DOHH2 (cell line): ENCODE results near the gene ALDH1L1.

Experiments
- H3F3A ChIP-seq: fragments of 200-600 bp; sonication (generic), shearing (Covaris generic); 2 replicates; pipeline ENCODE4 v1.6.0; 2016; ENCODE audit warnings: antibody characterized with exemption, mild to moderate bottlenecking; ENCODE audit not compliant: control insufficient read depth, insufficient read depth
- H3K27ac ChIP-seq: fragments of 200-600 bp; sonication (generic); 2 replicates; pipeline ENCODE4 v1.5.1; 2014; ENCODE audit warnings: low read depth, mild to moderate bottlenecking, low read length, moderate library complexity
- H3K27me3 ChIP-seq: fragments of 200-600 bp; sonication (generic); 2 replicates; pipeline ENCODE4 v1.6.1; 2014; ENCODE audit warnings: mild to moderate bottlenecking, low read length, mixed read lengths; ENCODE audit not compliant: control insufficient read depth
- H3K36me3 ChIP-seq: fragments of 200-600 bp; sonication (generic); 2 replicates; pipeline ENCODE4 v1.6.1; 2014; ENCODE audit warnings: mild to moderate bottlenecking, low read length, moderate library complexity, mixed read lengths; ENCODE audit not compliant: control insufficient read depth
- H3K4me1 ChIP-seq: fragments of 200-600 bp; sonication (generic); 2 replicates; pipeline ENCODE4 v1.6.1; 2014; ENCODE audit warnings: mild to moderate bottlenecking, low read length, mixed read lengths; ENCODE audit not compliant: control insufficient read depth
- H3K4me2 ChIP-seq: fragments of 200-600 bp; sonication (generic); 2 replicates; pipeline ENCODE4 v1.6.0; 2014; ENCODE audit warnings: mild to moderate bottlenecking, low read length, moderate library complexity
- H3K4me3 ChIP-seq: fragments of 200-600 bp; sonication (generic); 2 replicates; pipeline ENCODE4 v1.5.1; 2014; ENCODE audit warnings: mild to moderate bottlenecking, low read length, mixed read lengths
- H3K79me2 ChIP-seq: fragments of 200-600 bp; sonication (generic); 2 replicates; pipeline ENCODE4 v1.6.1; 2014; ENCODE audit warnings: mild to moderate bottlenecking, low read length, mixed read lengths; ENCODE audit not compliant: control insufficient read depth
- H3K9me2 ChIP-seq: fragments of 200-600 bp; sonication (generic); replicated peaks from 2 replicates; pipeline ENCODE4 v1.6.1; 2014; ENCODE audit warnings: mild to moderate bottlenecking, low read length, mixed read lengths; ENCODE audit not compliant: control insufficient read depth
- H3K9me3 ChIP-seq: fragments of 200-600 bp; sonication (generic); 2 replicates; pipeline ENCODE4 v1.6.1; 2014; ENCODE audit warnings: antibody characterized with exemption, low read length, mixed read lengths; ENCODE audit not compliant: control insufficient read depth, insufficient read depth
- H4K20me1 ChIP-seq: fragments of 200-600 bp; sonication (generic); 2 replicates; pipeline ENCODE4 v1.6.0; 2014; ENCODE audit warnings: low read depth, mild to moderate bottlenecking, antibody characterized with exemption, low read length, moderate library complexity; ENCODE audit not compliant: control insufficient read depth, insufficient read depth
- EZH2phosphoT487 ChIP-seq: fragments of 200-600 bp; sonication (generic); IDR thresholded peaks from 2 replicates; pipeline ENCODE4 v1.6.1; 2017; ENCODE audit warnings: borderline replicate concordance, mild to moderate bottlenecking, antibody characterized with exemption, low read length, moderate library complexity, mixed read lengths
- TF ChIP-seq, protein P1 (sequence below): fragments of 200-600 bp; sonication (generic); IDR thresholded peaks from one replicate; pipeline ENCODE4 v1.5.1; 2014; ENCODE audit warnings: antibody characterized with exemption, mild to moderate bottlenecking, low read depth, low read length; ENCODE audit not compliant: poor library complexity, severe bottlenecking

Gene ALDH1L1

DNA sequence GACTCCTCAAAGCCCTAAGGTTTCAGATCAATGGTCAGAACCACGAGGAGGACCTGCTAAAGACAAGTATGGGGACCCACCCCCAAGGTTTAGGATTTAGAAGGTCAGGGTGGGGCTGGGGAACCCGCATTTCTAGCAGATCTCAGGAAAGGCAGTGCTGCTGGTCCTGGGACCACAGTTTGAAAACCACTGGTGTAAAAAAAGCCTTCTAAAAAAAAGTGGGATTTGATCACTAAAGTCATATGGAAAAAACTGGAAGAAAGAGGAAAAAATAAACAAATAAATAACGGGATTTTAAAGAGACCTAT lies 97.3 kb downstream of the ALDH1L1 start:
- peaks cover 3% of the 10 kb centered on the region; the same call in 1 of the 2 replicates for H3K36me3 ChIP-seq
- H3K27me3 ChIP-seq = no peaks in the 10 kb centered on the region
- H3K27ac ChIP-seq = peak overlapping the region; percentile 56
- 0 out of 2 replicates have a peak, but pooled peaks cover 6% of the 10 kb centered on the region for H3F3A ChIP-seq
- H3K9me2 ChIP-seq = no peaks in the 10 kb centered on the region
- TF ChIP-seq EZH2phosphoT487 = no peak
- TF ChIP-seq, protein P1, sequence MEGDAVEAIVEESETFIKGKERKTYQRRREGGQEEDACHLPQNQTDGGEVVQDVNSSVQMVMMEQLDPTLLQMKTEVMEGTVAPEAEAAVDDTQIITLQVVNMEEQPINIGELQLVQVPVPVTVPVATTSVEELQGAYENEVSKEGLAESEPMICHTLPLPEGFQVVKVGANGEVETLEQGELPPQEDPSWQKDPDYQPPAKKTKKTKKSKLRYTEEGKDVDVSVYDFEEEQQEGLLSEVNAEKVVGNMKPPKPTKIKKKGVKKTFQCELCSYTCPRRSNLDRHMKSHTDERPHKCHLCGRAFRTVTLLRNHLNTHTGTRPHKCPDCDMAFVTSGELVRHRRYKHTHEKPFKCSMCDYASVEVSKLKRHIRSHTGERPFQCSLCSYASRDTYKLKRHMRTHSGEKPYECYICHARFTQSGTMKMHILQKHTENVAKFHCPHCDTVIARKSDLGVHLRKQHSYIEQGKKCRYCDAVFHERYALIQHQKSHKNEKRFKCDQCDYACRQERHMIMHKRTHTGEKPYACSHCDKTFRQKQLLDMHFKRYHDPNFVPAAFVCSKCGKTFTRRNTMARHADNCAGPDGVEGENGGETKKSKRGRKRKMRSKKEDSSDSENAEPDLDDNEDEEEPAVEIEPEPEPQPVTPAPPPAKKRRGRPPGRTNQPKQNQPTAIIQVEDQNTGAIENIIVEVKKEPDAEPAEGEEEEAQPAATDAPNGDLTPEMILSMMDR = no peak
- H3K4me2 ChIP-seq = peak overlapping the region; percentile 93
- H3K9me3 ChIP-seq = 0 out of 2 replicates have a peak, but pooled peaks cover 5% of the 10 kb centered on the region
- peaks cover 24% of the 10 kb centered on the region for H3K4me1 ChIP-seq
- H4K20me1 ChIP-seq = no peaks in the 10 kb centered on the region
- peaks cover 14% of the 10 kb centered on the region for H3K79me2 ChIP-seq
- peak overlapping the region; percentile 92 for H3K4me3 ChIP-seq

DNA sequence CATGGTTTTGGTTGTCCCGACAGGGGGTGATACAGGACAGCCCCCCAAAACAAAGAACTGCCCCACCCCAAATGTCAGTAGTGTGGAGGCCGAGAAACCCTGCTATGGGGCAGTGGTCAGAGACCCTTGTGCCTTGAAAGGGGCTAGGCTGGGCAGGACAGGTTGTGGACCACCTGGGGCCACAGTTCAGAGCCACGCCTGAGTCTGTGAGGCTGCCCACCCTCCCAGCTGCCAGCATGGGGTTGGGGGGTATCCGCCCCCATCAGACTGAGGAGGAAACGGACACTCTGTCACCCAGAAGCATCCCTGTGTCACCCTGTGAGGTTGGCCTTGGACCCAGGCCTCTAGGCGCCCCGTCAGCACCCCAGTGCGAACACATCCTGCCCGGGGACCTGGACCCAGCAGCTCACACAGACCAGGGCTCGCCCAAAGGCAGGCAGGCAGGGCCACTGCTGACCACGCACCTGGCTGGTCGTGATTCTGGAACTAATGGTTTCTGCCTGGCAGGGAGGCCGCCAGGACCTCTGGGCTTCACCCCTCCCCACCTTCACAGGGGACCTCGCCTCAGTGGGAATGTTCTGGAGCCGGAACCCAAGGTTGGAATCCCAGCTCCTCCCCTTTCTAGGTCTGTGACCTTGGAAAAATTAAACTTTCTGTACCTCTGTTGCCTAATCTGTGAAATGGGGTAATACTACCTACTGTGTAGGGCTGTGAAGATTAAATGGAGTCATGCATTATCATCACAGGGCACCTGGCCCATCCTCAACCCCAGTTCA lies 97.8 kb downstream of the ALDH1L1 start:
- H3K27ac ChIP-seq = peak overlapping the region; percentile 56

DNA sequence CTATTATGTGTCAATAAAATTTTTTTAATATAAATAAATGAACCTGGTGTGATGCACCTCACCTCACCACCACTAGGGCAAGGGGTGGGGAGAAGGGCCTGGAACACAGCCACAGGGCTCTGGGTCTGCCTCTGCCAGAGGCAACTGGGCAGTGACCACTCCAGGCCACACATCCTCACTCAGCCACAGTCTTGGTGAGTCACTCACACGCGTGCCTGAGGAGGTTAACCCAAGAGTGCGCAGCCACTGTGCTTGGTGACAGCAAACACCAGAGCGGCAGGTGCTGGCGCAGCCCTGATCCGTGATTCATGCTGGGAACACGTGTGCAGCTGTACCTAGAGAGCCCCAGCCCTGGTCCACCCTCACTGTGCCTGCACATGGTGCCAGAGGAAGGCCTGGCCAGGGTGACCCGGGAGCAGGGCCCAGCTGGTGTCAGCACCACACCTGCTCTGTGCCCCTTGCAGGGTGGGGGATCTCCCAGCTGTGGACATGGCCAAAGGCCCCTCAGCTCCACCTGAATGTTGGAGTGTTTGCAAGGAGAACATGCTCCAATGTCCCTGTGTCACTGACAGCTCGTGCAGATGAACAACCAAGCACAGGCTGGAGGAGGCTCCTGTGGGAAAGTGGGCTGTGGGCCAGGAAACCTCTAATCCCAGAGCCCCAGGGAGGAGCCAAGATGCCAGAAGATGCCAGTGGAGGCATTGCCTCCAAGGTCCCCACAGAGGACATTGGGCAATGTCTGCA lies 98.6 kb downstream of the ALDH1L1 start:
- no peaks in the 10 kb centered on the region for H3K27me3 ChIP-seq
- H3K9me2 ChIP-seq = no peaks in the 10 kb centered on the region
- H3K9me3 ChIP-seq = no peaks in the 10 kb centered on the region
- TF ChIP-seq, protein P1 = peak; percentile 45
- no peak for TF ChIP-seq EZH2phosphoT487
- H3F3A ChIP-seq = 0 out of 2 replicates have a peak, but pooled peaks cover 6% of the 10 kb centered on the region
- H4K20me1 ChIP-seq = no peaks in the 10 kb centered on the region
- no peak overlapping the region for H3K27ac ChIP-seq
- peaks cover 14% of the 10 kb centered on the region for H3K79me2 ChIP-seq
- peaks cover 24% of the 10 kb centered on the region for H3K4me1 ChIP-seq
- H3K4me3 ChIP-seq = no peak overlapping the region
- H3K4me2 ChIP-seq = no peak overlapping the region
- peaks cover 3% of the 10 kb centered on the region; the same call in 1 of the 2 replicates for H3K36me3 ChIP-seq

More for the DNA sequence above, 97.8 kb downstream of the ALDH1L1 start:
- Histone ChIP-seq H3K27me3 (no peaks in the 10 kb centered on the region), H3K4me3 (peak overlapping the region; percentile 92), H3K36me3 (peaks cover 3% of the 10 kb centered on the region; the same call in 1 of the 2 replicates), H3F3A (0 out of 2 replicates have a peak, but pooled peaks cover 6% of the 10 kb centered on the region), H3K79me2 (peaks cover 14% of the 10 kb centered on the region), H3K9me3 (0 out of 2 replicates have a peak, but pooled peaks cover 3% of the 10 kb centered on the region), H3K4me1 (peaks cover 24% of the 10 kb centered on the region), H3K9me2 (no peaks in the 10 kb centered on the region), H4K20me1 (no peaks in the 10 kb centered on the region), H3K4me2 (peak overlapping the region; percentile 93)
- no peak for TF ChIP-seq EZH2phosphoT487
- TF ChIP-seq, protein P1 = no peak
